ENCODE measurements around the gene SGMS1.

- no peak for TF ChIP-seq EZH2 (IDR thresholded peaks at IDR 0.05; ENCODE audit: insufficient read depth, low read length)
- no peak for TF ChIP-seq CTCF (IDR thresholded peaks at IDR 0.05; ENCODE audit: insufficient read depth, low read depth, low read length)
Measured at GRCh38 chr10:50279489-50279888, 344.3 kb downstream of the SGMS1 start.
